ENCODE results near the gene COL6A1. TPM values are rescaled to one million over a fixed set of nuclear protein-coding genes. Genes with fewer than 3 reads are reported as not detected.
"Not testable (repeated sequence)": the region's sequence is repeated elsewhere in the genome, so short reads cannot be mapped to it uniquely, and the experiment has no call there.

Gene COL6A1
- total RNA-seq, 2 experiments from 2014 or later = 4.3 to 5.2 TPM

DNA sequence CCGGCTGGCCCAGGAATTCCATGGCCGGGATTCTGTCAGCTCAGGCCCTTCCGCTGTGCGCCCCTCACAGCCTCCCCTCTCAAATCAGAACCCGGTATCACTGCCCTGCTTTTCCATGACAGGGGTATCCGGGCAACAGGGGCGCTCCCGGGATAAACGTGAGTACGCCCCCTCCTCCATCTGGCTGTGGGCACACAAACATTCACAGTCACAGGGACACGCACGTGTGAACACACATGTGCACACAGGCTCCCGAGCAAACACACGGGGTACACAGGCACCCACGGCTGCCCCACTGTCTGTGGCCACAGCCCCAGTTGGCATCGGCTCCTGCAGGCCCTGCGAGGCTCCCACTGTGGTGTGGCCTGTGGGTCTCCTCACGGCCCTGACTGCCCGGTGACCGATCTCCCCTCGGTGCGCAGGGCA lies 16.7 kb downstream of the COL6A1 start:
- no peak for DNase-seq
- Mint-ChIP-seq H3K4me3 (no peak overlapping the region), H3K36me3 (no peaks in the 10 kb centered on the region), H3K27me3 (no peaks in the 10 kb centered on the region), H3K27ac (no peak overlapping the region), H3K9me3 (no peaks in the 10 kb centered on the region), H3K4me1 (no peaks in the 10 kb centered on the region)

- H3K36me3 Mint-ChIP-seq = no peaks in the 10 kb centered on the region
- H3K4me3 Mint-ChIP-seq = no peak overlapping the region
- H3K27ac Mint-ChIP-seq = no peak overlapping the region
- DNase-seq = no peak
- H3K9me3 Mint-ChIP-seq = no peaks in the 10 kb centered on the region
- no peaks in the 10 kb centered on the region for H3K4me1 Mint-ChIP-seq
- H3K27me3 Mint-ChIP-seq = no peaks in the 10 kb centered on the region
Measured at GRCh38 chr21:45998871-45999580, 17.5 kb downstream of the COL6A1 start.

GRCh38 chr21:45999581-46000181 lies 18.1 kb downstream of the COL6A1 start:
- Mint-ChIP-seq H3K9me3 (no peaks in the 10 kb centered on the region), H3K4me1 (no peaks in the 10 kb centered on the region), H3K36me3 (no peaks in the 10 kb centered on the region), H3K27ac (no peak overlapping the region), H3K27me3 (no peaks in the 10 kb centered on the region), H3K4me3 (no peak overlapping the region)
- no peak for DNase-seq

DNA sequence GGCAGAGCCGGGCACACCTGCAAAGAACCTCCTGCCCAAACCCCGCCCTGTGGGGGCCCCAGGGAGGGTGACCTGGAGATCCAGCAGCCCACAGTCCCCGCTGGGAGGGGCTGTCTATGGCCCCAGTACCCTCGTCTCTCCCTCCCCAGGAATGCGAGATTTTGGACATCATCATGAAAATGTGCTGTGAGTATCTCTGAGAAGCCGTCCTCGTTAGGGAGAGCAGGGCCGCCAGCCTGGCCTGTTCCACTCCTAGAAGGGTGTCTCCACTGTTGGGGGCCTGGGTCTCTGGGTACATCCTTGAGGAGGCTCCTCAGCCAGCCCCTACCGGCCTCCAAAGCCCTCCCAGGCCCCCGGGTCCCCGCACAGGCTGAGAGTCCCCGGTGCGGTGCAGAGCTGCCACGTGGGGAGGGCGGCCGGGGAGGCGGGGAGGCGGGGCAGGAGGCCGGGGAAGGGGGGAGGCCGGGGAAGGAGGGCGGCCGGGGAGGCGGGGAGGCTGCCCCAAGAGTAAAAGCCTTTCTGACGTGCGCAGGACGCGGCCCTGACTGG lies 18.7 kb downstream of the COL6A1 start:
- no peak overlapping the region for H3K27ac Mint-ChIP-seq
- H3K36me3 Mint-ChIP-seq = no peaks in the 10 kb centered on the region
- H3K4me3 Mint-ChIP-seq = no peak overlapping the region
- no peaks in the 10 kb centered on the region for H3K4me1 Mint-ChIP-seq
- H3K9me3 Mint-ChIP-seq = no peaks in the 10 kb centered on the region
- H3K27me3 Mint-ChIP-seq = no peaks in the 10 kb centered on the region
- no peak for DNase-seq

DNA sequence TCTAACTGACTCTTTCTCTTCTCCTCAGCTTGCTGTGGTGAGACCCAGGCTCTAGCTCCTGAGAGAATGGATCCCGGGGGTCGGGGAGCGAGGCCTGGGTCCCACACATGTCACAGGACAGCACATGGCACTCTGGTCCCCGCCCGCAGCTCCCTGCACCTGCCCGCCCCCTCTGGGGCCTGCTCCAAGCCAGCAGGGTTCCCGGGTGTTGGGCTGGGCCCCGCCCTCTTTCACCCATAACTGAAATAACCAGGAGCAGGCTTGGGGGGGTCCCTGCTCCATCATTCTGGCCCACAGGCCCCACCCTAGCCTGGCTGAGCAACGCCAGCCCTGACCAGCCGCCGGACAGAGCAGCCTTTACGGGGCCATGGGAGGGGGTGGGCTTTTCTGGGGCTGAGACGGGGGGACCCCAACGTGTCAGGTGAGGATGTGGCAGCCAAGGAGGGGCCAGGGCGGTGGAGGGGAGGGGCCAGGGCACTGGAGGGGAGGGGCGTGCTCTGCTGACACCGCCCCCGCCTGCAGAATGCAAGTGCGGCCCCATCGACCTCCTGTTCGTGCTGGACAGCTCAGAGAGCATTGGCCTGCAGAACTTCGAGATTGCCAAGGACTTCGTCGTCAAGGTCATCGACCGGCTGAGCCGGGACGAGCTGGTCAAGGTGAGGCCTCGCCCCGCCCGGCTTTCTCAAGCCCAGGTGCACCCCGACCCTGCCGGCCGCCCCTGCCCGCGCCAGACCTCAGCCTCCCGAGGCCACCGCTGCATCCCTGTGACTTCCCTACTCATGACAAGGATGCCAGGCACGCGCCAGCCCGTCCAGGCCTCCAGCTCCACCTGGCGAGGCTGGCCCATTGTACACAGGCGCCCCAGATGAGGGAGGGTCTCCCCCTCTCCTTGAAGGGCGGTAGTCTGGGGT lies 19.4 kb downstream of the COL6A1 start:
- Mint-ChIP-seq H3K27me3 (no peaks in the 10 kb centered on the region), H3K27ac (no peak overlapping the region), H3K36me3 (no peaks in the 10 kb centered on the region), H3K9me3 (no peaks in the 10 kb centered on the region), H3K4me1 (no peaks in the 10 kb centered on the region), H3K4me3 (no peak overlapping the region)
- DNase-seq = no peak

DNA sequence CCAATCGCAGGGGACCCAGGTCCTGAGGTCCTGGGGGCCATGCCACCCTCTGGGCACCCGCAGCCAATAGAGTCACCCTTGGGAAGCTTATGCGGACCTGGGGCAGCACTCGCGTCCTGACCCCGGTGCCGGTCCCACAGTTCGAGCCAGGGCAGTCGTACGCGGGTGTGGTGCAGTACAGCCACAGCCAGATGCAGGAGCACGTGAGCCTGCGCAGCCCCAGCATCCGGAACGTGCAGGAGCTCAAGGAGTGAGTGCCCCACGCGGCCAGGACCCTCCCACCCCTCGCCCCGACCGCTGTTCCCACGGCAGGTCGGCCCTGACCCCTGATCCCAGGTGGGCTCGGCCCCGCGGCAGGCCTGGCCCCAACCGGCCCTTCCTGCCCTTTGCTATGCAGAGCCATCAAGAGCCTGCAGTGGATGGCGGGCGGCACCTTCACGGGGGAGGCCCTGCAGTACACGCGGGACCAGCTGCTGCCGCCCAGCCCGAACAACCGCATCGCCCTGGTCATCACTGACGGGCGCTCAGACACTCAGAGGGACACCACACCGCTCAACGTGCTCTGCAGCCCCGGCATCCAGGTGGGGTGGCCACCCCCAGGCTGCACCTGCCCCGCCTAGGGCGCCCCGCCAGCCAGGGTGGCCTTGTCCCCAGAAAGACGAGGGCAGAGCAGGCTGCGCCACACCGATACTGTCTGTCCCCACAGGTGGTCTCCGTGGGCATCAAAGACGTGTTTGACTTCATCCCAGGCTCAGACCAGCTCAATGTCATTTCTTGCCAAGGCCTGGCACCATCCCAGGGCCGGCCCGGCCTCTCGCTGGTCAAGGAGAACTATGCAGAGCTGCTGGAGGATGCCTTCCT lies 20.5 kb downstream of the COL6A1 start:
- H3K27ac Mint-ChIP-seq = no peak overlapping the region
- no peak overlapping the region for H3K4me3 Mint-ChIP-seq
- no peaks in the 10 kb centered on the region for H3K9me3 Mint-ChIP-seq
- no peaks in the 10 kb centered on the region for H3K4me1 Mint-ChIP-seq
- no peaks in the 10 kb centered on the region for H3K36me3 Mint-ChIP-seq
- DNase-seq = no peak
- H3K27me3 Mint-ChIP-seq = no peaks in the 10 kb centered on the region

DNA sequence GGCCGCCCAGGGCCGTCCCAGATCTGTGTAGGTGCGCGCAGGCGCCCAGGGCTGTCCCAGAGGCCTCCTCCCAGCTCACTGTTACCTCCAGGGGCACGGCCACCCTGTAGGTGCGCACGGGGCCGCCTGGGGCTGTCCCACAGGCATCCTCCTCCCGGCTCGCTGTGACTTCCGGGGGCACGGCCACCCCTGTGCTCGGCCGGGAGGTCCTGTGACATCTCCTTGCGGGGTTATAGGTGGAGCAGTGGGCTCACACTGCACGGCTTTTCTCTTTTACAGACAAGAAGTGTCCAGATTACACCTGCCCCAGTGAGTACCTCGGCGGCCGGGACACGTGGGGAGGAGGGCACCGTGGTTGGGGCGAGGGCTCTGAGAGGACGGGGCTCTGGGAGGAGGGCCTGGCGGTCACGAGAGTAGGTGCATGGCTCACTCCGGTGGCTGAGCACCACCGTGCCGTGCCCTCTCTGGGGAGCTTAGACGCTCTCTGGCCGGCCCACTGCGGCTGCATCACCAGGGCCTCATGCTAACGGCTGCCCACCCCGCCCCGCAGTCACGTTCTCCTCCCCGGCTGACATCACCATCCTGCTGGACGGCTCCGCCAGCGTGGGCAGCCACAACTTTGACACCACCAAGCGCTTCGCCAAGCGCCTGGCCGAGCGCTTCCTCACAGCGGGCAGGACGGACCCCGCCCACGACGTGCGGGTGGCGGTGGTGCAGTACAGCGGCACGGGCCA lies 21.4 kb downstream of the COL6A1 start:
- Mint-ChIP-seq H3K36me3 (no peaks in the 10 kb centered on the region), H3K9me3 (no peaks in the 10 kb centered on the region), H3K4me3 (no peak overlapping the region), H3K4me1 (no peaks in the 10 kb centered on the region), H3K27me3 (no peaks in the 10 kb centered on the region), H3K27ac (no peak overlapping the region)
- DNase-seq = no peak

DNA sequence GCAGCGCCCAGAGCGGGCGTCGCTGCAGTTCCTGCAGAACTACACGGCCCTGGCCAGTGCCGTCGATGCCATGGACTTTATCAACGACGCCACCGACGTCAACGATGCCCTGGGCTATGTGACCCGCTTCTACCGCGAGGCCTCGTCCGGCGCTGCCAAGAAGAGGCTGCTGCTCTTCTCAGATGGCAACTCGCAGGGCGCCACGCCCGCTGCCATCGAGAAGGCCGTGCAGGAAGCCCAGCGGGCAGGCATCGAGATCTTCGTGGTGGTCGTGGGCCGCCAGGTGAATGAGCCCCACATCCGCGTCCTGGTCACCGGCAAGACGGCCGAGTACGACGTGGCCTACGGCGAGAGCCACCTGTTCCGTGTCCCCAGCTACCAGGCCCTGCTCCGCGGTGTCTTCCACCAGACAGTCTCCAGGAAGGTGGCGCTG lies 22.0 kb downstream of the COL6A1 start:
- Mint-ChIP-seq H3K9me3 (peaks cover 4% of the 10 kb centered on the region), H3K27ac (no peak overlapping the region), H3K36me3 (peaks cover 3% of the 10 kb centered on the region), H3K27me3 (no peaks in the 10 kb centered on the region), H3K4me1 (no peaks in the 10 kb centered on the region), H3K4me3 (no peak overlapping the region)
- no peak for DNase-seq

- no peak for DNase-seq
- peaks cover 3% of the 10 kb centered on the region for H3K36me3 Mint-ChIP-seq
- no peaks in the 10 kb centered on the region for H3K4me1 Mint-ChIP-seq
- H3K4me3 Mint-ChIP-seq = no peak overlapping the region
- H3K9me3 Mint-ChIP-seq = peaks cover 4% of the 10 kb centered on the region
- H3K27ac Mint-ChIP-seq = no peak overlapping the region
- H3K27me3 Mint-ChIP-seq = no peaks in the 10 kb centered on the region
Measured at GRCh38 chr21:46004168-46004861, 22.7 kb downstream of the COL6A1 start.

DNA sequence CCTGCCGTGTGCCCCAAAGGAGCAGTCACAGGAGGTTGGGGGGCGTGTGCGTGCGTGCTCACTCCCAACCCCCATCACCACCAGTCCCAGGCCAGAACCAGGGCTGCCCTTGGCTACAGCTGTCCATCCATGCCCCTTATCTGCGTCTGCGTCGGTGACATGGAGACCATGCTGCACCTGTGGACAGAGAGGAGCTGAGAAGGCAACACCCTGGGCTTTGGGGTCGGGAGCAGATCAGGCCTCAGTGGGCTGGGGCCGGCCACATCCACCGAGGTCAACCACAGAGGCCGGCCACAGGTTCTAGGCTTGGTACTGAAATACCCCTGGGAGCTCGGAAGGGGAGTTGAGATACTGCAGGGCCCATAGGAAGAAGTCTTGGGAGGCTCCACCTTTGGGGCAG lies 23.5 kb downstream of the COL6A1 start:
- DNase-seq = no peak
- H3K27me3 Mint-ChIP-seq = no peaks in the 10 kb centered on the region
- no peaks in the 10 kb centered on the region for H3K4me1 Mint-ChIP-seq
- no peak overlapping the region for H3K4me3 Mint-ChIP-seq
- no peak overlapping the region for H3K27ac Mint-ChIP-seq
- peaks cover 4% of the 10 kb centered on the region for H3K9me3 Mint-ChIP-seq
- peaks cover 3% of the 10 kb centered on the region for H3K36me3 Mint-ChIP-seq

- Mint-ChIP-seq H3K36me3 (peaks cover 3% of the 10 kb centered on the region), H3K4me3 (no peak overlapping the region), H3K27ac (no peak overlapping the region), H3K4me1 (no peaks in the 10 kb centered on the region), H3K27me3 (no peaks in the 10 kb centered on the region), H3K9me3 (peaks cover 4% of the 10 kb centered on the region)
- DNase-seq = no peak
Measured at GRCh38 chr21:46005481-46005881, 23.9 kb downstream of the COL6A1 start.

- H3K4me1 Mint-ChIP-seq, H3K9me3 Mint-ChIP-seq, H3K36me3 Mint-ChIP-seq, DNase-seq, H3K27ac Mint-ChIP-seq, H3K4me3 Mint-ChIP-seq, H3K27me3 Mint-ChIP-seq: not testable (repeated sequence)
Measured at GRCh38 chr21:46005894-46006546, 24.4 kb downstream of the COL6A1 start.

Data from activated naive CD8-positive, alpha-beta T cell treated with anti-CD3 and anti-CD28 coated beads for 36 hours (primary cell).